Osteocyte (in vitro differentiated cells): ENCODE results near the gene COBLL1. TPM values are rescaled to one million over a fixed set of nuclear protein-coding genes. Genes with fewer than 3 reads are reported as not detected.
A peak's percentile ranks its signal among the peaks of the same experiment; 100 is the strongest.

Experiments used
- DNase-seq: peaks from one replicate; pipeline ENCODE4 v3.0.0; 2021; ENCODE audit warnings: mixed read lengths; ENCODE audit not compliant: unreplicated experiment; ENCODE audit errors: extremely low spot score
- H3K27ac Mint-ChIP-seq: one replicate; pipeline ENCODE4 v1.8.0; 2021; ENCODE audit warnings: mild to moderate bottlenecking, mixed read lengths; ENCODE audit not compliant: unreplicated experiment
- H3K27me3 Mint-ChIP-seq: one replicate; pipeline ENCODE4 v1.8.0; 2021; ENCODE audit warnings: mixed read lengths; ENCODE audit not compliant: unreplicated experiment
- H3K36me3 Mint-ChIP-seq: one replicate; pipeline ENCODE4 v1.8.0; 2021; ENCODE audit warnings: mixed read lengths; ENCODE audit not compliant: unreplicated experiment
- H3K4me1 Mint-ChIP-seq: one replicate; pipeline ENCODE4 v1.8.0; 2021; ENCODE audit warnings: mixed read lengths; ENCODE audit not compliant: unreplicated experiment
- H3K4me3 Mint-ChIP-seq: one replicate; pipeline ENCODE4 v1.8.0; 2021; ENCODE audit warnings: mild to moderate bottlenecking, moderate library complexity, mixed read lengths; ENCODE audit not compliant: unreplicated experiment
- H3K9me3 Mint-ChIP-seq: one replicate; pipeline ENCODE4 v1.8.0; 2021; ENCODE audit warnings: mixed read lengths; ENCODE audit not compliant: unreplicated experiment
- total RNA-seq: library from RNA; stranded (reverse); gene quantifications from 2 replicates; pipeline ENCODE4 v1.2.1, GENCODE V29; 2021
- TF ChIP-seq, protein P1 (sequence below): fragments of 200-600 bp; sonication (generic); IDR thresholded peaks from 2 replicates; pipeline ENCODE4 v1.5.0; 2021; ENCODE audit warnings: antibody characterized with exemption, mild to moderate bottlenecking, moderate library complexity

COBLL1 gene
- total RNA-seq, 1 donor from 2014 or later, result 8.9 TPM

DNA sequence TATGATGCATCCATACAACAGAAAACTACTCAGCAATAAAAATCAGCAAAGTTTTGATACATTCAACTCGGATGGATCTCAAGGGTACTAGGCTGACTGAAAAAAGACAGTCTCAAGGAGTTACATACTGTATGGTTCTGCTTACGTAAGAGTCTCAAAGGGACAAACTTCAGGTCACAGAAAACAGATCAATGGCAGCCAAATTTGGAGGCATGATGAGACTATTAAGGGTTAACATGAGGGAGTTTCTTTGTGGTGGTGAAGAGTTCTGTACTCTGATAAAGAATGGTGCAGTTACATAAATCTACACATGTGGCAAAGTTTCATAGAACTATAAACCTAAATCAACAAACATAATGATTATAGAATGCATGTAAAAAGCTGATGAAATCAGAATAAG, 81.4 kb downstream of the COBLL1 start:
- H3K4me3 Mint-ChIP-seq, result no peak overlapping the region

DNA sequence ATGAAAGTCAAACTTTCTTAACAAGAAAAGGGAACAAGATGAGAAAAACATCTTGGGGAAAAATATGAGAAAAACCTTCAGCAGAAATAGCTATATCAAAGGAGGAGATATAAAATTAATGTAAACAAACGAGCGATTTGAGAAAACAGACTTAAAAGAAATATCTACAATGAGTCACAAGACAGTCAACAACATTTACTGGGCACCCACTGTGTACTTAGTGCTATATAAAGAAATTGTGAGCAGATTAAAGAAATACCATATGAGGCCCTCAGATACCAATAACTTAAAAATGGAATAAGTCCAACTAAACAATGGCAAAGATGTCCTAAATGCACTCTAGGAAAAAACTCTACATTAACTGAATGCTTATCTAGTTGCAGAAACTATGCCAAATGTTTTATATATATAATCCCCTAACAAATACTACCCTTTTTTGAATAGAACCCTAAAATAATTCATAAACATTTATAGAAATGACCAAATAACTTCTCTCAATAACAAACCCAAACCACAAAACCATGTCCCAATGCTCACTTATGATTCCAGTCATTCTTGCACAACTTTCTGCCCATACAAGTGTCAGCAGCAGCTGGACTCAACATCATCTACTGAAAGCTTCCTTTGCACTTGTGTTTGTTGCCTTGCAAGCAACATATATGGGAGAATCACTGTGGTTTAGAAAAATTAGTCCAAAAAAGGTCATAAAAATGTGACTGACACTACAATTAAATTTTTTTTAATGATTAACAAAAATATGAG, 83.5 kb downstream of the COBLL1 start:
- TF ChIP-seq, protein P1, sequence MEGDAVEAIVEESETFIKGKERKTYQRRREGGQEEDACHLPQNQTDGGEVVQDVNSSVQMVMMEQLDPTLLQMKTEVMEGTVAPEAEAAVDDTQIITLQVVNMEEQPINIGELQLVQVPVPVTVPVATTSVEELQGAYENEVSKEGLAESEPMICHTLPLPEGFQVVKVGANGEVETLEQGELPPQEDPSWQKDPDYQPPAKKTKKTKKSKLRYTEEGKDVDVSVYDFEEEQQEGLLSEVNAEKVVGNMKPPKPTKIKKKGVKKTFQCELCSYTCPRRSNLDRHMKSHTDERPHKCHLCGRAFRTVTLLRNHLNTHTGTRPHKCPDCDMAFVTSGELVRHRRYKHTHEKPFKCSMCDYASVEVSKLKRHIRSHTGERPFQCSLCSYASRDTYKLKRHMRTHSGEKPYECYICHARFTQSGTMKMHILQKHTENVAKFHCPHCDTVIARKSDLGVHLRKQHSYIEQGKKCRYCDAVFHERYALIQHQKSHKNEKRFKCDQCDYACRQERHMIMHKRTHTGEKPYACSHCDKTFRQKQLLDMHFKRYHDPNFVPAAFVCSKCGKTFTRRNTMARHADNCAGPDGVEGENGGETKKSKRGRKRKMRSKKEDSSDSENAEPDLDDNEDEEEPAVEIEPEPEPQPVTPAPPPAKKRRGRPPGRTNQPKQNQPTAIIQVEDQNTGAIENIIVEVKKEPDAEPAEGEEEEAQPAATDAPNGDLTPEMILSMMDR, result no peak
- no peaks in the 10 kb centered on the region for H3K36me3 Mint-ChIP-seq
- DNase-seq, result no peak
- H3K27me3 Mint-ChIP-seq, result no peaks in the 10 kb centered on the region
- H3K27ac Mint-ChIP-seq, result peak overlapping the region; percentile 40
- no peak overlapping the region for H3K4me3 Mint-ChIP-seq
- H3K9me3 Mint-ChIP-seq, result no peaks in the 10 kb centered on the region
- peaks cover 8% of the 10 kb centered on the region for H3K4me1 Mint-ChIP-seq

More for the DNA sequence above, 81.4 kb downstream of the COBLL1 start:
- Mint-ChIP-seq H3K4me1 (peaks cover 8% of the 10 kb centered on the region), H3K27ac (no peak overlapping the region), H3K9me3 (peaks cover 4% of the 10 kb centered on the region), H3K36me3 (no peaks in the 10 kb centered on the region), H3K27me3 (no peaks in the 10 kb centered on the region)
- TF ChIP-seq, protein P1, result no peak
- no peak for DNase-seq

DNA sequence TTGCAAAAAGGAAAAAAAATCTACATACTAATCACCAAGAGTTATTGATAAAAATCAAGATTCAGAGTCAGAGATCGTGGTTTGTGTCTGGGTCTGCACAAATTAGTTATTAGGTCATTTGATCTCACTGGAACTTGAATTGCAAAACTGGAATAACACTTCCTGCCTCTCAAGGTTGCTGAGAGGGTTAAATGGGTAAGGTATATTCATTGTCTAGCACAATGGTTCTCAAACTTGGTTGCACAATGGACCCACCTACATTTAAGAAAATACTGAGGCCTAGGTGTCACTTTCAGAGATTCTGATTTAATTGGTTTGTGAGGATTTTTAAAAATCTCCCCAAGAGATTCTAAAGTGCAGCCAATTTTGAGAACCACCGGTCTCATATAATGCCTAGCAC, 84.8 kb downstream of the COBLL1 start:
- H3K9me3 Mint-ChIP-seq, result no peaks in the 10 kb centered on the region
- peaks cover 8% of the 10 kb centered on the region for H3K4me1 Mint-ChIP-seq
- TF ChIP-seq, protein P1, result no peak
- no peak overlapping the region for H3K27ac Mint-ChIP-seq
- H3K36me3 Mint-ChIP-seq, result no peaks in the 10 kb centered on the region
- DNase-seq, result no peak
- H3K4me3 Mint-ChIP-seq, result no peak overlapping the region
- H3K27me3 Mint-ChIP-seq, result no peaks in the 10 kb centered on the region

DNA sequence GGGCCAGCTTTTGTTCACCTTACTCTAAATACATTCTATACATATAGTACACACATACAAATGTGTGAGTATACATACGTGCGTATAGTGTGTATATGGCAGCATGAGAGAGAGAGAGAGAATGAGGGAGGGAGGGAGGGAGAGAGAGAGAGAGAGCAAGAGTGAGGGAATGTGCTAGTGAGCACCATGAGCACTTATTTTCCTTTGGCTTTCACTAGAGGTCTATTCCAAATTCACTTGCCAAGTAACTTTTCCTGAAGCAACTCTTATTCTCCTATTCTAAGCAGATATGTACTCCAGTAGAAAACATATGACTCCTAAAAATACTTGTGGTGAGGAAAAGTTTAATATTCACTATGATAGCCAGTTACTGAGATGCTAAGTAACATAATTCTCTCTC, 85.7 kb downstream of the COBLL1 start:
- H3K27ac Mint-ChIP-seq, result no peak overlapping the region
- TF ChIP-seq, protein P1, result no peak
- no peaks in the 10 kb centered on the region for H3K9me3 Mint-ChIP-seq
- H3K4me3 Mint-ChIP-seq, result no peak overlapping the region
- peaks cover 8% of the 10 kb centered on the region for H3K4me1 Mint-ChIP-seq
- no peak for DNase-seq
- no peaks in the 10 kb centered on the region for H3K36me3 Mint-ChIP-seq
- H3K27me3 Mint-ChIP-seq, result no peaks in the 10 kb centered on the region

DNA sequence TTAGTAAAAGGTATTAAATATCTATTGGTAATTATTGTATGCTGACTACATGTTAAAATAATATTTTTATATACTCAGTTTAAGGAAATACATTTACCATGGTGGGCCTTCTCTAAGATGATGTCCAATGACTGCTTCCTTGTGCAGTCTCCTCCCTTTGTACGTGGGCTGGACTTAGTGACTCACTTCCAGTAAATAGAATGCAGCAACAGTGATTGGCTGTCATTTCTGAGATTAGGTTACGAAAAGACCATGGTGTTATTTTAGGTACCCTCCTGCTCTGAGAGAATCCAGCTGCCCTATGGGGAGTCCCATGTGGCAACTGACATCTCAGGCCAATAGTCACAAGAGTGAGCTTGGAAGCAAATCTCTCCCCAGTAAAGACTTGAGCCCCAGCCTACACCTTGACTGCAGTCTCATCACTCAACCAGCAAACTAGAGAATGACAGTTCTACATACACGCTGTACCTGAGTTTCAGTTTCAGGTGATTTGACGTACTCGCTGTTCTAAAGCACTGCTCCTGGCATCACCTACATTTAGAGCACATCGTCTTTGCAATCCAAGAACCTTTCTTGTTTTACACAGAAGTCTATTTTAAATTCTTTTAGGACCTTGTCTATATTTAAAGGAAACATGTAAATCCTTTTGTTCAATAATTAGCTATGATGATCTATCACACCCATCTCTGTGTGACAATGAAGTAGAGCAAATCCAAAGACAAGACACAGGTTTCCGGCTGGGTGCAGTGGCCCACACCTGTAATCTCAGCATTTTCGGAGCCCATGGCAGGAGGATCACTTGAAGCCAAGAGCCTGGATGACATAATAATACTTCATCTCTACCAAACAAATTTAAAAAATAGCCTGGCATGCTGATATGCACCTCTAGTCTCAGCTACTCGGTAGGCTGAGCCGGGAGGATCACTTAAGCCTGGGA, 87.2 kb downstream of the COBLL1 start:
- TF ChIP-seq, protein P1, result no peak
- Mint-ChIP-seq H3K4me1 (peaks cover 8% of the 10 kb centered on the region), H3K4me3 (no peak overlapping the region), H3K36me3 (no peaks in the 10 kb centered on the region), H3K9me3 (no peaks in the 10 kb centered on the region), H3K27me3 (no peaks in the 10 kb centered on the region), H3K27ac (no peak overlapping the region)
- DNase-seq, result no peak
